Calu3 (cell line): ENCODE results near the gene SLC35G2. TPM values are rescaled to one million over a fixed set of nuclear protein-coding genes. Genes with fewer than 3 reads are reported as not detected.

Source experiments
- BruUV-seq: library from RNA; stranded (reverse); fragments of 400-500 nt; replicated peaks from 2 replicates; lab custom pipeline; 2021; lab: Mats Ljungman, UMichigan
- CTCF ChIA-PET: fragments of 300-600 bp; sonication (Branson Sonifier 250); formaldehyde crosslinking; loops from one replicate; lab custom pipeline; 2022; ENCODE audit warnings: antibody characterized with exemption; lab: Charles Lee
- DNase-seq: peaks from one replicate; pipeline ENCODE4 v3.0.0; 2022
- H3K27ac Mint-ChIP-seq: one replicate; pipeline ENCODE4 v1.8.0; 2022; ENCODE audit warnings: mixed read lengths; ENCODE audit not compliant: unreplicated experiment
- H3K27me3 Mint-ChIP-seq: one replicate; pipeline ENCODE4 v1.8.0; 2022; ENCODE audit warnings: mixed read lengths; ENCODE audit not compliant: unreplicated experiment
- H3K36me3 Mint-ChIP-seq: one replicate; pipeline ENCODE4 v1.8.0; 2022; ENCODE audit warnings: mild to moderate bottlenecking, moderate library complexity, mixed read lengths; ENCODE audit not compliant: insufficient read depth, unreplicated experiment
- H3K4me1 Mint-ChIP-seq: one replicate; pipeline ENCODE4 v1.8.0; 2022; ENCODE audit warnings: mild to moderate bottlenecking, low read depth, mixed read lengths; ENCODE audit not compliant: unreplicated experiment
- H3K4me3 Mint-ChIP-seq: one replicate; pipeline ENCODE4 v1.8.0; 2022; ENCODE audit warnings: mild to moderate bottlenecking, low read depth, moderate library complexity, mixed read lengths; ENCODE audit not compliant: unreplicated experiment
- H3K9me3 Mint-ChIP-seq: one replicate; pipeline ENCODE4 v1.8.0; 2022; ENCODE audit warnings: low read depth, mixed read lengths; ENCODE audit not compliant: unreplicated experiment
- intact Hi-C: fragments of 100-400 bp; cut with micrococcal nuclease; formaldehyde crosslinking; loops from one replicate; pipeline ENCODE4 v1.10.0; 2022; ENCODE audit not compliant: unreplicated experiment
- total RNA-seq: library from RNA; stranded (reverse); gene quantifications from 2 replicates; pipeline ENCODE4 v1.2.3, GENCODE V29; 2022
- TF ChIP-seq, protein P1 (sequence below): fragments of 200-600 bp; IDR thresholded peaks from one replicate; pipeline ENCODE4 v1.8.0; 2022; ENCODE audit warnings: antibody characterized with exemption; ENCODE audit not compliant: unreplicated experiment

SLC35G2 gene
- total RNA-seq, 1 experiment from 2014 or later: 31.4 TPM

GRCh38 chr3:136817448-136817847, 1.5 kb upstream of the SLC35G2 start:
- BruUV-seq: no TSS peak
- no peak for DNase-seq
- peaks cover 27% of the 10 kb centered on the region for H3K4me1 Mint-ChIP-seq
- H3K4me3 Mint-ChIP-seq: peak overlapping the region; percentile 90
- H3K36me3 Mint-ChIP-seq: peaks cover 29% of the 10 kb centered on the region
- H3K27me3 Mint-ChIP-seq: no peaks in the 10 kb centered on the region
- no peaks in the 10 kb centered on the region for H3K9me3 Mint-ChIP-seq
- TF ChIP-seq, protein P1, sequence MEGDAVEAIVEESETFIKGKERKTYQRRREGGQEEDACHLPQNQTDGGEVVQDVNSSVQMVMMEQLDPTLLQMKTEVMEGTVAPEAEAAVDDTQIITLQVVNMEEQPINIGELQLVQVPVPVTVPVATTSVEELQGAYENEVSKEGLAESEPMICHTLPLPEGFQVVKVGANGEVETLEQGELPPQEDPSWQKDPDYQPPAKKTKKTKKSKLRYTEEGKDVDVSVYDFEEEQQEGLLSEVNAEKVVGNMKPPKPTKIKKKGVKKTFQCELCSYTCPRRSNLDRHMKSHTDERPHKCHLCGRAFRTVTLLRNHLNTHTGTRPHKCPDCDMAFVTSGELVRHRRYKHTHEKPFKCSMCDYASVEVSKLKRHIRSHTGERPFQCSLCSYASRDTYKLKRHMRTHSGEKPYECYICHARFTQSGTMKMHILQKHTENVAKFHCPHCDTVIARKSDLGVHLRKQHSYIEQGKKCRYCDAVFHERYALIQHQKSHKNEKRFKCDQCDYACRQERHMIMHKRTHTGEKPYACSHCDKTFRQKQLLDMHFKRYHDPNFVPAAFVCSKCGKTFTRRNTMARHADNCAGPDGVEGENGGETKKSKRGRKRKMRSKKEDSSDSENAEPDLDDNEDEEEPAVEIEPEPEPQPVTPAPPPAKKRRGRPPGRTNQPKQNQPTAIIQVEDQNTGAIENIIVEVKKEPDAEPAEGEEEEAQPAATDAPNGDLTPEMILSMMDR: no peak
- CTCF ChIA-PET: interaction anchor here (0.5 kb wide), 1 partner anchor 1509 kb away, joined by 3 read pairs; no protein-coding TSS in a partner anchor
- no peak overlapping the region for H3K27ac Mint-ChIP-seq
- intact Hi-C loops: loop anchor here (5.0 to 10.0 kb wide), 2 partner anchors 140 to 273 kb away; partner anchors contain the start of gene IL20RB

GRCh38 chr3:136818191-136818768, 646 bp upstream of the SLC35G2 start:
- Mint-ChIP-seq H3K9me3 (peaks cover 3% of the 10 kb centered on the region), H3K4me3 (peak overlapping the region; percentile 90), H3K27me3 (no peaks in the 10 kb centered on the region), H3K36me3 (peaks cover 29% of the 10 kb centered on the region), H3K27ac (peak overlapping the region; percentile 92), H3K4me1 (peaks cover 27% of the 10 kb centered on the region)
- CTCF ChIA-PET: interaction anchor here (0.6 to 1.0 kb wide), 4 partner anchors 66 to 510 kb away, joined by 3 to 8 read pairs (median 4); partner anchors contain the start of gene STAG1
- TF ChIP-seq, protein P1: no peak
- peak; percentile 84 for DNase-seq
- BruUV-seq: no TSS peak
- intact Hi-C loops: loop anchor here (1.0 to 10.0 kb wide), 5 partner anchors 16 to 273 kb away; partner anchors contain the start of genes IL20RB and NCK1

DNA sequence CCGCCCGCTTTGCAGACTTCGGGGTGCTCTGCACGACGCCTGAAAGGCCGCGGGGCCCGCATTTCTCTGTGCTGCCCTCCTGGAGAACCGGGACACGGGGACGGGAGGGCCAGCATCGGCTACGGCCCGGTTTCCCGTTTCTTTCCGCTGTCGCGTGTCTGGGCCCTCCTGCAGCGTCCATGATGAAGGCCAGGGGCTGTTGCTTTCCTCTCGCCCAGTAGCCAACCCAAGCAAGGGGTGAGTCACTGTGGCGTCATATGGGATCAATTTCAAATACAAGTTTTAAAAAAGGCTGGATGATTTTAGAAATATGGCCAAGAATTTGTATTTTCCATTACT, 435 bp downstream of the SLC35G2 start:
- BruUV-seq: TSS peak; percentile 60
- Mint-ChIP-seq H3K9me3 (peaks cover 4% of the 10 kb centered on the region), H3K27me3 (no peaks in the 10 kb centered on the region), H3K4me3 (peak overlapping the region; percentile 90), H3K36me3 (peaks cover 35% of the 10 kb centered on the region), H3K27ac (peak overlapping the region; percentile 91), H3K4me1 (peaks cover 27% of the 10 kb centered on the region)
- peak; percentile 73 for DNase-seq
- intact Hi-C loops: loop anchor here (2.0 to 10.0 kb wide), 3 partner anchors 43 to 275 kb away; partner anchors contain the start of genes IL20RB and NCK1
- TF ChIP-seq, protein P1: no peak
- CTCF ChIA-PET: interaction anchor here (1.0 kb wide), 1 partner anchor 67 kb away, joined by 5 read pairs; the partner anchor contains the start of gene STAG1

DNA sequence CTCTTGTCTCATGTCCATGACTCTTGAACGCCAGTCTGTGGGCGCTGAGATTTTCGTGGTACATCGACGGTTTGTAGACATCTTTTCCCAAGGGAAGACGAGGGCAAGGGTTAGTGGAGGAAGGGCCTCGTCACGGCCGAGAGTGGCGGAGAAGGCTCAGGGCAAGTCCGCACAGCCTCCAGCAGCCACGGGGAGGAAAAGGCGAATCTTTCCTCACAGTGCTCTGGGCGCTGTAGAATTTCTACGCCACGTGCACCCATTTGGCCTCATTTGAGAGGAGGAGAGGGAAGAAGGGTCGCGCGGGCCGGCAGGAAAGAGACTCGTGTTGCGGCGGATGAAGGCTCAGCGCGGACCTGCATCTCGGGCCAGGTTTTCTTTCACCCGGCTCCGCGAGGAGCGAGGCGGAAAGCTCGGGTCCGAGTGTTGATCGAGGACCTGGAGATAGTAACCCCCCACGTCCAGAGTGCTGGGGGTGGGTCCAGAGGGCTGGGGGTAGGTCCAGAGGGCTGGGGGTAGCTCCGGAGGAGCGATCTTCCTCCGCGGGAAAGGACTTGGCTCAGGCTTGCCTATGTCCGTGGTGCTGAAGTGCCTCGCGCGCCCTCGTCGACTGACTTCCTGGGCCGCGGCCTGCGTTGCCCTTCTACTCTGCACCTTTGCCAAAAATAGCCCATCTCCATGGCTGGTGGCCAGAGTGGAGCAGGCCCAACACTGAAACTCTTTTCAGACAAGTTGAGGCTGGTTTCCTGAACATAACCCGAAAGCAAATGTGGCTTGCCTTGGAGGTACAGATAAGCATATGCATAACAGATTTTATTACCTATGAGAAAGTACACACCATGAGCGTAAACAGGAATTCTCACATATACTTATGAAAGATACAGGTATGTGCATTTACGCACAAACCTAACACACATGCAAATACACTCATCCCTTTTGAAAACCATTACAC, 1.1 kb downstream of the SLC35G2 start:
- peak; percentile 82 for DNase-seq
- H3K27me3 Mint-ChIP-seq: no peaks in the 10 kb centered on the region
- H3K9me3 Mint-ChIP-seq: peaks cover 5% of the 10 kb centered on the region
- H3K36me3 Mint-ChIP-seq: peaks cover 35% of the 10 kb centered on the region
- CTCF ChIA-PET: interaction anchor here (0.6 to 1.0 kb wide), 3 partner anchors 42 to 68 kb away, joined by 3 to 5 read pairs (median 3); partner anchors contain the start of genes NCK1 and STAG1
- H3K27ac Mint-ChIP-seq: peak overlapping the region; percentile 91
- H3K4me3 Mint-ChIP-seq: peak overlapping the region; percentile 90
- BruUV-seq: no TSS peak
- peaks cover 27% of the 10 kb centered on the region for H3K4me1 Mint-ChIP-seq
- intact Hi-C loops: loop anchor here (1.0 to 10.0 kb wide), 7 partner anchors 43 to 425 kb away; partner anchors contain the start of genes IL20RB and NCK1
- TF ChIP-seq, protein P1: no peak
